A549 (cell line): ENCODE results near the gene SERINC3.

Source experiments
- ATOH8 ChIP-seq: fragments of 250-450 bp; sonication (Bioruptor Pico); IDR thresholded peaks from 2 replicates; pipeline ENCODE4 v1.5.0; 2020; ENCODE audit warnings: low read depth, mild to moderate bottlenecking, moderate library complexity
- CTCF ChIP-seq: fragments of >200 bp; sonication (Bioruptor Twin); formaldehyde crosslinking; IDR thresholded peaks from 3 replicates; pipeline ENCODE4 v1.5.1; 2016
- ESRRA ChIP-seq: fragments of 150-350 bp; IDR thresholded peaks from 2 replicates; pipeline ENCODE4 v1.6.1; 2014; ENCODE audit warnings: mild to moderate bottlenecking, low read length, borderline replicate concordance
- FOSL2 ChIP-seq, 2 experiments: fragments of 450-650 bp in 1 of 2; fragments of >200 bp in 1 of 2; sonication (Bioruptor Twin) in 1 of 2; formaldehyde crosslinking; IDR thresholded peaks; 2 replicates each; pipeline versions ENCODE4 v1.5.0 to v1.6.1; 2016 to 2020; ENCODE audit warnings: mild to moderate bottlenecking in 1 of 2, moderate library complexity in 1 of 2
- HDAC2 ChIP-seq: fragments of 200-600 bp; sonication (generic); IDR thresholded peaks from 2 replicates; pipeline ENCODE4 v1.6.1; 2016
- HMGXB4 ChIP-seq: fragments of 250-450 bp; sonication (Bioruptor Pico); IDR thresholded peaks from 2 replicates; pipeline ENCODE4 v1.5.0; 2021; ENCODE audit warnings: mild to moderate bottlenecking, moderate library complexity, borderline replicate concordance
- HOXB5 ChIP-seq: fragments of 250-450 bp; sonication (Bioruptor Pico); IDR thresholded peaks from 2 replicates; pipeline ENCODE4 v1.5.0; 2020; ENCODE audit warnings: mild to moderate bottlenecking, moderate library complexity
- KDM1A ChIP-seq: fragments of 200-600 bp; sonication (generic); IDR thresholded peaks from 2 replicates; pipeline ENCODE4 v1.6.1; 2016; ENCODE audit warnings: low read depth, mild to moderate bottlenecking
- PBX3 ChIP-seq: IDR thresholded peaks from 2 replicates; pipeline ENCODE4 v1.6.1; 2012
- POLR2A ChIP-seq: IDR thresholded peaks from 2 replicates; pipeline ENCODE4 v1.6.1; 2012; ENCODE audit warnings: mild to moderate bottlenecking, low read length
- REST ChIP-seq: fragments of 200-600 bp; sonication (generic); IDR thresholded peaks from 2 replicates; pipeline ENCODE4 v1.6.1; 2016; ENCODE audit warnings: antibody characterized with exemption, mild to moderate bottlenecking, moderate library complexity
- ZSCAN20 ChIP-seq: fragments of 250-450 bp; sonication (Bioruptor Pico); IDR thresholded peaks from 2 replicates; pipeline ENCODE4 v1.8.0; 2022; ENCODE audit warnings: mild to moderate bottlenecking, moderate library complexity

GRCh38 chr20:44522841-44523240 is 971 bp upstream of the SERINC3 start:
- TF ChIP-seq CTCF, result no peak
- no peak for TF ChIP-seq ATOH8 (CRISPR knock-in tag)
- no peak for TF ChIP-seq PBX3
- TF ChIP-seq HDAC2, result no peak
- TF ChIP-seq REST, result no peak
- TF ChIP-seq POLR2A, result no peak
- TF ChIP-seq HOXB5 (CRISPR knock-in tag), result no peak
- no peak for TF ChIP-seq ZSCAN20 (CRISPR knock-in tag)
- no peak for TF ChIP-seq HMGXB4 (CRISPR knock-in tag)
- no peak for TF ChIP-seq KDM1A
- no peak for TF ChIP-seq FOSL2 (IDR thresholded peaks at IDR 0.05)
- no peak for TF ChIP-seq FOSL2 (CRISPR knock-in tag; IDR thresholded peaks at IDR 0.05)
- no peak for TF ChIP-seq ESRRA
